GM12865 (cell line): ENCODE results near the gene MYO1D.
"Not testable (repeated sequence)": the region's sequence is repeated elsewhere in the genome, so short reads cannot be mapped to it uniquely, and the experiment has no call there.

Experiments used
- DNase-seq: peaks from one replicate; pipeline ENCODE4 v3.0.0; 2010; ENCODE audit warnings: low read depth
- H3K4me3 ChIP-seq: 2 replicates; pipeline ENCODE4 v1.5.1; 2011; ENCODE audit warnings: mild to moderate bottlenecking, low read depth, low read length, control low read depth
- TF ChIP-seq, protein P1 (sequence below): IDR thresholded peaks from 2 replicates; pipeline ENCODE4 v1.5.1; 2011; ENCODE audit warnings: low read length, control low read depth, low read depth, inconsistent platforms; ENCODE audit not compliant: insufficient read depth; ENCODE audit errors: missing control alignments

MYO1D gene

DNA sequence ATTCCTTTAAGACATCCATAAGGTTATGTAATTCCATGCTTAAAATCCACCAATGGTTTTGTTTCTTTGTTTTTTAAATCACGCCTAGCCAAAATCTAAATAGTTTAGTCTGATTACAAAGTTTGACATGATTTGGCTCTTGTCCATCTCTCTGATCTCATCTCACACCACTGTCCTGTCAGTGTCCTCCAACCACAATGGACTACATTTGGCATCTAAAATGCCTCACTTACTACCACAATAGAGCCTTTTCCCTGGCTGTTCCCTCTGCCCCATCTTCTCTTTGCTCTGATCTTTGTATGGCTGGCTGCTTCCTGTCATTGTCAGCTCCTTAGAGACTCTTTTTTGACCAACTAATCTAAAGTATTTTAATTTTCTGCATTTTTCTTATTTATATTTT, 157.2 kb downstream of the MYO1D start:
- TF ChIP-seq, protein P1, sequence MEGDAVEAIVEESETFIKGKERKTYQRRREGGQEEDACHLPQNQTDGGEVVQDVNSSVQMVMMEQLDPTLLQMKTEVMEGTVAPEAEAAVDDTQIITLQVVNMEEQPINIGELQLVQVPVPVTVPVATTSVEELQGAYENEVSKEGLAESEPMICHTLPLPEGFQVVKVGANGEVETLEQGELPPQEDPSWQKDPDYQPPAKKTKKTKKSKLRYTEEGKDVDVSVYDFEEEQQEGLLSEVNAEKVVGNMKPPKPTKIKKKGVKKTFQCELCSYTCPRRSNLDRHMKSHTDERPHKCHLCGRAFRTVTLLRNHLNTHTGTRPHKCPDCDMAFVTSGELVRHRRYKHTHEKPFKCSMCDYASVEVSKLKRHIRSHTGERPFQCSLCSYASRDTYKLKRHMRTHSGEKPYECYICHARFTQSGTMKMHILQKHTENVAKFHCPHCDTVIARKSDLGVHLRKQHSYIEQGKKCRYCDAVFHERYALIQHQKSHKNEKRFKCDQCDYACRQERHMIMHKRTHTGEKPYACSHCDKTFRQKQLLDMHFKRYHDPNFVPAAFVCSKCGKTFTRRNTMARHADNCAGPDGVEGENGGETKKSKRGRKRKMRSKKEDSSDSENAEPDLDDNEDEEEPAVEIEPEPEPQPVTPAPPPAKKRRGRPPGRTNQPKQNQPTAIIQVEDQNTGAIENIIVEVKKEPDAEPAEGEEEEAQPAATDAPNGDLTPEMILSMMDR = no peak
- DNase-seq = no peak
- no peak overlapping the region for H3K4me3 ChIP-seq

GRCh38 chr17:32714922-32715321, 162.0 kb downstream of the MYO1D start:
- not testable (repeated sequence) for DNase-seq, H3K4me3 ChIP-seq

DNA sequence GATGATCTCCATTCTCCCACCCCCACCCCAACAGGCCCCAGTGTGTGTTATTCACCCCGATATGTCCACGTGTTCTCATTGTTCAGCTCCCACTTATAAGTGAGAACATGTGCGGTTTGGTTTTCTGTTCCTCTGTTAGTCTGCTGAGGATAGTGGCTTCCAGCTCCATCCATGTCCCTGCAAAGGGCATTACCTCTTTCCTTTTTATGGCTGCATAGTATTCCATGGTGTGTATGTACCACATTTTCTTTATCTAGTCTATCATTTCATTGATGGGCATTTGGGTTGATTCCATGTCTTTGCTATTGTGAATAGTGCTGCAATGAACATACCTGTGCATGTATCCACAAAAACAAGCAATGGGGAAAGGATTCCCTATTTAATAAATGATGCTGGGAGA, 162.7 kb downstream of the MYO1D start:
- not testable (repeated sequence) for DNase-seq, H3K4me3 ChIP-seq

GRCh38 chr17:32713081-32713480, 163.8 kb downstream of the MYO1D start:
- DNase-seq = no peak
- TF ChIP-seq, protein P1 = no peak
- no peak overlapping the region for H3K4me3 ChIP-seq

DNA sequence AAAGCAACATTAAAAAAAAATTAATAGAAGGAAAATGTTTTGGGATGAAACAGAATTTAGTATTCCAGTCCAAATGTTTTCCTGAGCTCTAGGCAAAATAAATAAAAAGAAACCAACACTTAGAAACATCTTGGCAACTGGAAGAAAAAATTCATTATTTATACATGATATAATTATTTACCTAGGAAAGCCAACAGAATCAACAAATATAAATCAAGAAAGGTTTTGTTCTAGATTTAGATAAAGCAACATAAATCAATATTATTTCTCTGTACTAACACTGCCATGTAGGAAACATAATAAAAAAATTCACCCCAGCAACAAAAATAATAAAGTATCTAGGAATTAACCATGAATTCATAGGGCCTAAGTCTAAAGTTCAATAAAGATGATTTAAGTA, 167.4 kb downstream of the MYO1D start:
- TF ChIP-seq, protein P1 = no peak

DNA sequence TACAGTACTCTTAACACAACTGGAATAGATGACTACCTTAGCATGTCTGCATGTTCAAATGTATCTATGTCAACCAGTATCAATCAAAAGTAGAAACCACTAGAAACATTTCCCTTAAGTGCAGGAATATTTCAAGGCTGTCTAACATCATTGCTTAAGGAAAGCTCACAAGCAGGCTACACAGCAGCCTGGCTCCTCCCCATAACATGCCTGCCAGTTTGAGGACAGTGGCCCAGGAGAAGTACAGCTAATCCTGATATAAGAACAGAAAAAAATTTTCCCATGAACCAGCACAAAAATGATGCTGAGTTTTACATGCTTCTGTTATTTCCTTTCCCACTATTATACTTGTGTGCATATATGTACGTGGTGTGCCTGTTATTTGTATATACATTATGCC, 175.1 kb downstream of the MYO1D start:
- no peak for DNase-seq
- TF ChIP-seq, protein P1 = no peak
- no peak overlapping the region for H3K4me3 ChIP-seq

More for the DNA sequence above, 167.4 kb downstream of the MYO1D start:
- DNase-seq = no peak
- H3K4me3 ChIP-seq = no peak overlapping the region

- DNase-seq = no peak
- H3K4me3 ChIP-seq = no peak overlapping the region
- TF ChIP-seq, protein P1 = no peak
These were observed 177.7 kb downstream of the MYO1D start for GRCh38 chr17:32699247-32699646.

DNA sequence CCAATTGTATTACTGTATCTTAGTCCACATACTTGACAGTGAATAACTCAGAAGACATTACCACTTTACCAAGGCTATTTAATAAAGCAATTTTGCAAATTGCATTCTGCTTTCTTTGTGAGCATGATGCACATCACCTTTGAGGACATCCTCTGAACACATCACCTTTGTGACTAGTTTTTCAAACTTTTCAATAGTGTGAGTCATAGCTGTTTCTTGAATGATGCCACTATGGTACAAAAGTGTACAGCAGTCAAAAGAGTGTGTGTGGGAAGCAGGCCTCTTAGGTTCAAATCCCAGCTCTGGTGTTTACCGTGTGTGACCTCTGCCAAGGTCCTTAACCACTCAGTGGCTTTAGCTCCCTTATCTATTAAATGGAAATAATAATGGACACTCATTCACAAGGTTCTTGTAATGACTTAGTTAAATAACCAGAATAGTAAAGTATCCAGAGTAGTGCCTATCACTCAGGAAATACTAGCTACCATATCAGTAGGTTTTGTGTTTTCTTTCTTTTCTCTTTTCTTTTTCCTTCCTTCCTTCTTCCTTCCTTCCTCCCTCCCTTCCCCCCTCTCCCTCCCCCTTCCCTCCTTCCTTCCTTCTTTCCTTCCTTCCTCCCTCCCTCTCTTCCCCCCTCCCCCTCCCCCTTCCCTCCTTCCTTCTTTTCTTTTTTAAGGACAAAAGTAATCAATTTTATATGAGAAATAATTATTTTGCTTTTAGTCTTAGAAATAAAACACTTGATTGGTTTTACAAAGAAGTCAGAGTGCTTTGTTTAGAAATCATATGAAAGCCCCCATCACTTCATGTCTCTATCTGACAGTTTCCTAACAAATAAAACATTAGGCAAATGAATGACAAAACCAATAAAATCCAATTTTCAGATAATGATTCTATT, 178.9 kb downstream of the MYO1D start:
- TF ChIP-seq, protein P1 = no peak
- DNase-seq = no peak
- H3K4me3 ChIP-seq = no peak overlapping the region
